Measurements from ENCODE around the gene CIAO2B. TPM values are rescaled to one million over a fixed set of nuclear protein-coding genes. Genes with fewer than 3 reads are reported as not detected.
A peak's percentile ranks its signal among the peaks of the same experiment; 100 is the strongest.
"Not testable (repeated sequence)": the region's sequence is repeated elsewhere in the genome, so short reads cannot be mapped to it uniquely, and the experiment has no call there.

The CIAO2B gene
- total RNA-seq, 2 donors from 2014 or later: 105 to 146 TPM

DNA sequence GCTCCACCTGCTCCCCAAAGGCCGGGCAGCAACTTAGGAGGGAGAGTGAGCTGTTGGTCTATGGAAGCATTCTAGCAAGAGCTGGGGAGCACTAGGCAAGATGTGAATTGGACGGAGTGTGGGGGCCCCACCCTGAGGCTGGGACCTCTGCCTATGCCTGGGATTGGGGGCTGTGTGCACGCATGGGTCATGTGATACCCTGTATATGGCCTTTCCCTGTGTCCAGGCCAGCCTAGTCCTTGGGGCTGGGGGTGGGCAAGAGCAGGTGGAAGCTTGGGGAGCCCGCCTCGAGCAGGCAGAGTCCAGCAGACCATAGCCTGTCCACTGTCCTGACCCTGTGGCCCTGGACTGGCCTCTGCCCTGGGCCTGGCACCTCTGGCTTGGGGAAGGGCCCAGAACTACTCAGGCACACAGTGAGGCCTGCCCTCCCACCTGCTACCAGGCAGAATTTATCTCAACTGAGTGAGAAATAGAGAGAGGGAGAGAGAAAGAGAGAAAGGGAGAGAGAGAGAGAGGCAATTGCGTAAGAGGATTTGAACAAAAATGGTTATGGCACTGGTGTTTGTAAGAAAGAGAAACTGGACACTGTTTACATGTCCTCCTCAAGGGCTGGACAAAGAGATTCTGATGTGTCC is 34.8 kb downstream of the CIAO2B start:
- Histone ChIP-seq H3K9me3 (no peaks in the 10 kb centered on the region), H3K9ac (ENCODE audit: low read depth in 2 of 2, low read length in 2 of 2) (peak overlapping the region in 1 of 2 donors; percentile 9), H3K27me3 (no peaks in the 10 kb centered on the region), H3K4me1 (peaks cover 22% of the 10 kb centered on the region), H3K27ac (peak overlapping the region; percentile 59), H3K4me3 (no peak overlapping the region), H3K36me3 (no peaks in the 10 kb centered on the region)
- TF ChIP-seq, protein P1, sequence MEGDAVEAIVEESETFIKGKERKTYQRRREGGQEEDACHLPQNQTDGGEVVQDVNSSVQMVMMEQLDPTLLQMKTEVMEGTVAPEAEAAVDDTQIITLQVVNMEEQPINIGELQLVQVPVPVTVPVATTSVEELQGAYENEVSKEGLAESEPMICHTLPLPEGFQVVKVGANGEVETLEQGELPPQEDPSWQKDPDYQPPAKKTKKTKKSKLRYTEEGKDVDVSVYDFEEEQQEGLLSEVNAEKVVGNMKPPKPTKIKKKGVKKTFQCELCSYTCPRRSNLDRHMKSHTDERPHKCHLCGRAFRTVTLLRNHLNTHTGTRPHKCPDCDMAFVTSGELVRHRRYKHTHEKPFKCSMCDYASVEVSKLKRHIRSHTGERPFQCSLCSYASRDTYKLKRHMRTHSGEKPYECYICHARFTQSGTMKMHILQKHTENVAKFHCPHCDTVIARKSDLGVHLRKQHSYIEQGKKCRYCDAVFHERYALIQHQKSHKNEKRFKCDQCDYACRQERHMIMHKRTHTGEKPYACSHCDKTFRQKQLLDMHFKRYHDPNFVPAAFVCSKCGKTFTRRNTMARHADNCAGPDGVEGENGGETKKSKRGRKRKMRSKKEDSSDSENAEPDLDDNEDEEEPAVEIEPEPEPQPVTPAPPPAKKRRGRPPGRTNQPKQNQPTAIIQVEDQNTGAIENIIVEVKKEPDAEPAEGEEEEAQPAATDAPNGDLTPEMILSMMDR (IDR thresholded peaks at IDR 0.05): no peak
- intact Hi-C loops (cut with DNase I): loop anchor here (5.0 kb wide), 1 partner anchor 33 kb away; the partner anchor contains the start of gene CIAO2B
- no peak for DNase-seq

DNA sequence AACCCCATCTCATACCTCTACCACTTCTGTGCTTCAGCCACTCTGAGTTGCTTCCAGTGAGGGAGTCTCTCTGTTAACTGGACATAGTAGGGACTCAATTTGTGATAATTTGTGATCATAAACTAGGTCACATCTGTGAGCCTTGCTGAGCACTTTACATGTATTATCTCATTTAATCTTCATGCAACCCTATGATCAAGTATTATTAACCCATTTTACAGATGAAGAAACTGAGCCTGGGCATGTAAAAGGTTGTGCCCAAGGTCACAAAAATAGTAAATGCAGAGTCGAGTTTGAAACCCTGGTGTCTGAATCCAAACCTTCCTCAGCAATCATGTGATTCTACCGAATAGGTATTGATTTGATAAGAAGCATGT is 35.3 kb downstream of the CIAO2B start:
- intact Hi-C loops (cut with DNase I): loop anchor here (5.0 kb wide), 1 partner anchor 33 kb away; the partner anchor contains the start of gene CIAO2B
- Histone ChIP-seq H3K36me3 (no peaks in the 10 kb centered on the region), H3K27ac (peak overlapping the region; percentile 59), H3K9ac (ENCODE audit: low read depth in 2 of 2, low read length in 2 of 2) (peak overlapping the region in 1 of 2 donors; percentile 9), H3K4me1 (peaks cover 22% of the 10 kb centered on the region), H3K4me3 (no peak overlapping the region), H3K9me3 (no peaks in the 10 kb centered on the region), H3K27me3 (no peaks in the 10 kb centered on the region)
- TF ChIP-seq, protein P1 (IDR thresholded peaks at IDR 0.05): no peak
- DNase-seq: no peak

DNA sequence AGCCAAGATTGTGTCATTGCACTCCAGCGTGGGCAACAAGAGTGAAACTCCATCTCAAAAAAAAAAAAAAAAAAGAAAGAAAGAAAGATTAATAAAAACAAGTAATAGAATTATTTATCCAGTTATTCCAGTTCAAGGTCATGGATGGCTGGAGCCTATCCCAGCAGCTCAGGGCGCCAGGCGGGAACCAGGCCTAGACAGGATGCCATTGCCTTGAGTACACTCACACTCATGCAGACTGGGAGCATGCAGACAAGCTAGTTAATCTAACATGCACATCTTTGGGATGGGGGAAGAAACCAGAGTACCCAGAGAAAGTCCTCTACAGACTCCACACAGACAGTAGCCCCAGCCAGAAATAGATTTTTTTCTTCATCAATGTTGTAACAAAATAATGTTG is 36.0 kb downstream of the CIAO2B start:
- TF ChIP-seq, protein P1 (IDR thresholded peaks at IDR 0.05): no peak
- Histone ChIP-seq H3K4me1 (peaks cover 22% of the 10 kb centered on the region), H3K27me3 (no peaks in the 10 kb centered on the region), H3K4me3 (no peak overlapping the region), H3K9me3 (no peaks in the 10 kb centered on the region), H3K27ac (peak overlapping the region; percentile 22), H3K36me3 (no peaks in the 10 kb centered on the region), H3K9ac (ENCODE audit: low read depth in 2 of 2, low read length in 2 of 2) (no peak overlapping the region)
- DNase-seq: no peak
- intact Hi-C loops (cut with DNase I): loop anchor here (5.0 kb wide), 1 partner anchor 34 kb away; the partner anchor contains the start of gene CIAO2B

DNA sequence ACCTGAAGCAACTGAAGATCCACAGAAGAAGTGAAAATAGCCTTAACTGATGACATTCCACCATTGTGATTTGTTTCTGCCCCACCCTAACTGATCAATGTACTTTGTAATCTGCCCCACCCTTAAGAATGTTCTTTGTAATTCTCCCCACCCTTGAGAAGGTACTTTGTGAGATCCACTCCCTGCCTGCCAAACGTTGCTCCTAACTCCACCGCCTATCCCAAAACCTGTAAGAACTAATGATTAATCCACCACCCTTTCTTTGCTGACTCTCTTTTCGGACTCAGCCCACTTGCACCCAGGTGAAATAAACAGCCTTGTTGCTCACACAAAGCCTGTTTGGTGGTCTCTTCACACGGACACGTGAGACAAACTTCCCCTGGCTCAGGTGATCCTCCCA is 37.5 kb downstream of the CIAO2B start:
- intact Hi-C loops (cut with DNase I): loop anchor here (5.0 kb wide), 1 partner anchor 36 kb away; the partner anchor contains the start of gene CIAO2B
- not testable (repeated sequence) for DNase-seq; H3K9me3 ChIP-seq; H3K9ac ChIP-seq (ENCODE audit: low read depth in 2 of 2, low read length in 2 of 2); H3K36me3 ChIP-seq; H3K4me3 ChIP-seq; H3K27me3 ChIP-seq
- H3K27ac ChIP-seq: peak overlapping the region; percentile 59
- peaks cover 22% of the 10 kb centered on the region for H3K4me1 ChIP-seq

DNA sequence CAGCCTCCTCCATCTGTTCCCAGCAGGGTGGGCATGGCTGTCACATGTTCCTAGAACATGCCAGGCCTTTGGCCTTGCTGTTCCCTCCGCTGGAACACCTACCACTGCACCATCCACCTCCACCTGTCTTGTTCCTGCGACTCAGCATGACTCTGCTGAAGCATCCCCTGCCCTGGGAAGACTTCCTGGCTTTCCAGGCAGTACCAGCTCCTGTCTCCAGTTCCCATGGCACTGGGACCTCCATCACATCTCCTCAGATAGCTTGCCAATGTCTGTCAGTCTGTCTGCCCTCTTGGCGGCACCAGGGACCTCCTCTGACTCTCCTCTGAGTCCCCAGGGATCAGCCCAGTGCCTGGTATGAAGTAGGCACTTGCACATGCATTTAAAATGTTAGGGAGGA is 38.2 kb downstream of the CIAO2B start:
- Histone ChIP-seq H3K4me3 (no peak overlapping the region), H3K36me3 (no peaks in the 10 kb centered on the region), H3K4me1 (peaks cover 22% of the 10 kb centered on the region), H3K27ac (peak overlapping the region; percentile 59), H3K9me3 (no peaks in the 10 kb centered on the region), H3K27me3 (no peaks in the 10 kb centered on the region), H3K9ac (ENCODE audit: low read depth in 2 of 2, low read length in 2 of 2) (peak overlapping the region in 1 of 2 donors; percentile 76)
- intact Hi-C loops (cut with DNase I): loop anchor here (5.0 kb wide), 1 partner anchor 36 kb away; the partner anchor contains the start of gene CIAO2B
- TF ChIP-seq, protein P1 (IDR thresholded peaks at IDR 0.05): no peak
- no peak for DNase-seq

DNA sequence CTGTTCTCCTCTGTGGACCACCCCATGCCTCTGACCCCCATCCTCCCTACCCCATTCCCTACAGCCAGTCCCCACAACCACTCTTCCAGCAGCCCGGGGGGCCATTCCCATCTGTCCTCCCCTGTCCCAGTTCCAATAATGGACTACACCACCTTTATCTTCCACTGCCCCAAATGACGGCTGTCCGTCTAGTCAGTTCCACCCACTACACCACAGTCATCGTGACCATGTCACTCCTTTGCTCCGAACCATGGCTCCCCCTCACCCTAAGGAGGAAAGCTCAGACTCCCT is 38.6 kb downstream of the CIAO2B start:
- peak overlapping the region in 1 of 2 donors; percentile 76 for H3K9ac ChIP-seq (ENCODE audit: low read depth in 2 of 2, low read length in 2 of 2)
- H3K9me3 ChIP-seq: no peaks in the 10 kb centered on the region
- intact Hi-C loops (cut with DNase I): loop anchor here (5.0 kb wide), 1 partner anchor 37 kb away; the partner anchor contains the start of gene CIAO2B
- TF ChIP-seq, protein P1 (IDR thresholded peaks at IDR 0.05): no peak
- no peaks in the 10 kb centered on the region for H3K36me3 ChIP-seq
- no peak for DNase-seq
- H3K27me3 ChIP-seq: no peaks in the 10 kb centered on the region
- H3K4me1 ChIP-seq: peaks cover 22% of the 10 kb centered on the region
- H3K4me3 ChIP-seq: no peak overlapping the region
- H3K27ac ChIP-seq: peak overlapping the region; percentile 59
